HG03159 (cell line): Measurements from ENCODE around the gene EBP.

Experiments used
- ATAC-seq: cut with Tn5 transposase; IDR thresholded peaks from one replicate; pipeline ENCODE4 v1.9.1; 2021; ENCODE audit warnings: mild to moderate bottlenecking, moderate library complexity; ENCODE audit not compliant: unreplicated experiment

The EBP gene

GRCh38 chrX:48521353-48522243 lies at the start of gene EBP:
EBP (plus strand) TSS chrX:48521808; CDS start chrX:48523772, 1,964 bp downstream.
- peak; percentile 94 for ATAC-seq

DNA sequence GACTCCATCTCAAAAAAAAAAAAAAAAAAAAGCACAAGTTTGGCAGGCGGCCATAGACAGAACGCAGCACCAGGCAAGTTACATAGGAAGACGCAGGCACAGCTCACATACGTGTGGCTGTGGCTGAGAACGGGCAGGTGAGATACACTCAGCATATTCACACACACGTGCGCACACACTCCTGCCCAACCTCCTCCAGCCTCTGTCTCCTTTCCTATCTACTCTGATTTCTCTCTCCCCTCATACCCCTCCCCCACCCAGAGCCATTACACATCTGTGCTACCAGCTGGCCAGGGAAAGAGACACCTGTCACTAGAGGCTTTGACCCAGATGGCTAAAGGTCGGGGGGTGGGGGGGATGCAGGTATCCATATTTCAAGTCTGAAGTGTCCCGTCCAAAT lies 49.4 kb upstream of the EBP start:
- ATAC-seq: no peak

DNA sequence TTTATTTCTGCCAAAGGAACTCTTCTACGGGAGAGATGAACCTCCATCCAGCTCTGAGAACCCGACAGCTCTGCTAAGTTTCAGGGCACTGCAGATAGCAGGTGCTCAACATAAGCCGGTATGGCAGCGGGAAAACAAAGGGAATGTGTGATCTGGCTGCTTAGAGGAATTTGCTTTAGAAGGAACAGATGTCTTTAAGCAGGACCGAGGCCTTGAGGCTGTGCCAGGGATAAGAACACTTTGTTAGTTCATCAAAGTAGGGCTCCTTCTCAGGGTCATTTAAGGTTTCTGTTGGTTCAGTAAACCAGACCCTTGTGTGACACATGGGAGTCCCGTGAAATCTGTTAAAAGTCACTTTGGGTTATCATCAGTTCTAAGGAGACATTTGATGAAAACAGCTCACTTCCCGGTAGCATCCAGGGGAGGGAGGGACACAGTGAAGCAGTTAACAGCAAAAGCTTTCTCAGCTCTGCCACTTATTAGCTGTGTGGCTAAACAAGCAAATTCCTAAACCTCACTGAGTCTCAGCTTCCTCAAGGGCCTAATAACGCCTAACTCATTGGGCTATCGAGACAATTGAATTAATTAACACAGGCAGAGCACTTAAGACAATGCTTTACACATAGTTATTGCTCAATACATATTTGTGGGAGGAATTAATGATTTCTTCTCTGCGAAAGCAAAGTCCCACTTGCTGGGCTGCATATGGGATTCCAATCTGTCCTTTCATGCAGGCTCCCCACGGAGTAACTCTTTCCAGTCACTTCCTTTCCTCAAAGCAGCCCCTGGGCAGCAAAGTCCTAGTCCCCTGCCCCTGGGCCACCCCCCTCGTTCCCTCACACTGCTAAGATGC lies 48.5 kb upstream of the EBP start:
- no peak for ATAC-seq

DNA sequence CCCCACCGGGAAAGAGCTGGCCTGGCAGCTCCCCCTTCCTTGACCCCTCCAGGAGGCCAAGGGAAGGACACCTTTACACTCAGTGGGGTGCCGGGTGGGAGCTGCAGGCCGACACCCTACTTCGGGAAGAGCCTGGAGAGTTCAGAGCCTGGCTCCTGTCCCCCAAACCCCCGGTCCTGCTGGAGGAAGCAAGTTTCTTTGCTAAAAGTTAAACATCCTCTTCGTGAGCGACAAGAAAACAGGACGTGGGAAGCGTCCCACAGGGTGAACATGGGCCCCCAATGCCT lies 48.0 kb upstream of the EBP start:
- ATAC-seq: no peak

GRCh38 chrX:48474127-48474526 lies 47.5 kb upstream of the EBP start:
- ATAC-seq: no peak

- ATAC-seq: no peak
Observed at GRCh38 chrX:48474581-48474980, 47.0 kb upstream of the EBP start.

GRCh38 chrX:48475296-48475695 lies 46.3 kb upstream of the EBP start:
- ATAC-seq: no peak

DNA sequence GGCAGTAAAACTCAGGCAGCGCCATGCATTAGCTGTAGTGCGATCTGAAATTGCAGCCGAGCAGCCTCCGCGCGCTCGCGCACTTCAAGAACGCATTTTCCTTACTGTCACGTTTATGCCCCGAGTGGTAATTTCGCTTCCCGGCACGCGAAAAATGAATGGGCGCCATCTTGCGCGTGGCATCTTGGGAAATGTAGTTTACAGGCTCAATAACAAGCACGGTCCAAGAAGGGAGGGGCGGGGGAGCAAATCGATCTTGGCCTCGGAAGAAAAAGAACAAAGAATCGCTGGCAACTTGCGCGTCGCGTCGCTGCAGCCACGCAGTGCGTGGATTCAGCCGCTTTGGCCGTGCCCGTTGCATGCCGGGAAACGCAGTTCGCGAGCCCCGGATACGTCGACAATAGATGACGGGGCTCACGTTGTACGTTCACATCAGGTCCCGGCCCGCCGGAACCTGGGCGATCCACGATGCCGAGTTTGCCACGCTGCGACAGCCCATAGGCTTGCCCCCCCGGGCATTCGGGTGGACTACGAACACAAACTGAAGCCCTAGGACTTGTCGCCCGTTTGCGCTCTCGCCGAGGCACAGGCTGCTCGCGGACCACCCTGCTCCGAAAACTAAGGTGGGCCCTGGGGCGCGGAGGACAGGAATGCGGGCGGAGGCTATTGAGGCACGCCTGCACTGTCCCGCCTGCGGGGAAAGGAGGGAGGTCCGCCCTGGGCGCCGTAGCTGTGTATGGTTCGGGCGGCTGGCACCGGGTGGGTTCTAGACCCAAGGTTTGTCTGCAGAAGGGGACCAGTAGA lies 45.6 kb upstream of the EBP start, which contains the start of gene FTSJ1:
TSS of gene FTSJ1 (plus strand) at position 426 of the 804 bp plus-strand sequence. CDS start 1,849 bp downstream, outside the sequence.
- peak; percentile 83 for ATAC-seq

DNA sequence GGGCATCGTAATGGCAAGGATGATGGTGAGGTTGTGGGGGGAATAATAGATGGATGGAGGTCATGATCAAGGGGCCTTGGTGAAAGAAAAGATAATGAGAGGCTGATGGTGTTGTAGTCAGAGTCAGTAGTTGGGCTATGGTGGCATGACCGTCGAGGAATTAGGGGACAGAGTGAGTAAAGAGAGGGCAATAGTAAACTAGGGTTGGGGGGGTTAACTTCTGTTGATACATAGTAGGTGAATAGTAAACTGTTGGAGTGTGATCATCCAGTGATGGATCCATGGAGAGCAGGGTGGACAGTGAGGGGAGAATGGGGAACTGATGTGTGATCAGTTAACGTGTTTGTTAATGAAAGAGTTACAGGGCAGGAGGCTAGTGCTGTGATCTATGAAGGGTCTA lies 44.7 kb upstream of the EBP start:
- ATAC-seq: no peak

GRCh38 chrX:48477960-48478755 lies 43.5 kb upstream of the EBP start:
- ATAC-seq: no peak

DNA sequence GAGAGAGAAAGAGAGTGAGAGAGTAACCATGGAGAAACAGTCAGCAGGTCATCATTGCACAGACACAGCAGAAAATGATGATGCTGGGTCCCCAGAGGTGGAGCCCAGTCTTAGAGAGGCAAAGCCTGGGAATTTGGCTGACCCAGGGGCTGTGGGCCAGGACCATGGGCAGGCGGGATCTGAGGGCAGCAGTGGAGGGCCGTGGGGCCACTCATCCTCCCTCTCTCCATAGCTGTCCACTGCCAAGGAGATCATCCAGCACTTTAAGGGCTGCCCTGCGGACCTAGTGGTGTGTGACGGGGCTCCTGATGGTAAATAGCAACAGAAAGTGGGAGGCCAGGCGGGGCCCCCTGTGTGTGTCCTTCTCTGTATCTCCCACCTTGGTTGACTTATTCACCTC lies 42.8 kb upstream of the EBP start:
- ATAC-seq: no peak

GRCh38 chrX:48480142-48480541 lies 41.5 kb upstream of the EBP start:
- ATAC-seq: no peak

DNA sequence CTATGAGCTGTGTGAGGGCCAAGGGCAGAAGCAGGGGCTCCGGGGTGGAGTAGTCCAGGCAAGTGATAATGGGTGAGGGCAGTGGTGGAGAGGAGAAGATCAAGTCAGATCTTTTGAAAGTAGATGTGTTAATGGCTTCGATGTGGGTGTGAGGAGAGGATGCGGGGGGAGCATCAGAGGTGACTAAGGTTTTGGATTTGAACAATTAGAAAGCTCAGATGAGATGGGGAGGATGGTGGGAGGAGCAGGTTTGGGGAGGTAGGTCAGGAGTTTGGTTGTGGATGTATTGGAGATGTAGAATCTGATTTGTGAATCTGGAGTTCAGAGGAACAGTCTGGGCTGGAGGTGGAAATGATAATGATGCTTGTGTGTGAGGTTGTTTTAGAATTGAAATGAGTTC lies 41.0 kb upstream of the EBP start:
- ATAC-seq: no peak

GRCh38 chrX:48482526-48482925 lies 39.1 kb upstream of the EBP start:
- no peak for ATAC-seq

DNA sequence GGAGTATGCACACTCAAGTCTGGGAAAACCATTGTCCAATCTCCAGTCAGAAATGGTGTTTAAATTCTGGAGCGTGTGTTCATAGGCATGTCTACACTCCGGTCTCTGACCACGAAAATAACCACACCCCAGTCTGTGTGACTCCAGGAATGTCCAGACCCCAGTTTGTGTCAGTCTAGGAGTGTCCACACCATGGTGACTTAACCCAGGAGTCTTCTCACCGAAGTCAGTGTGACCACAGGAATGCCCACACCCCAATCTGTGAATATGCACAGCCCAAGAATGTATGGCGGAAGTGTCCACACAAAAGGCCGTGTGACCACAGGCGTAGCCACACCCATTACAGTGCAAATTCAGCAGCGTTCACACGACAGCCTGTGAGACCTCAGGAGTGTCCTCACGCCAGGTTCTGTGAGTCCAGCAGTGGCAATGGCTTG lies 34.2 kb upstream of the EBP start:
- no peak for ATAC-seq

DNA sequence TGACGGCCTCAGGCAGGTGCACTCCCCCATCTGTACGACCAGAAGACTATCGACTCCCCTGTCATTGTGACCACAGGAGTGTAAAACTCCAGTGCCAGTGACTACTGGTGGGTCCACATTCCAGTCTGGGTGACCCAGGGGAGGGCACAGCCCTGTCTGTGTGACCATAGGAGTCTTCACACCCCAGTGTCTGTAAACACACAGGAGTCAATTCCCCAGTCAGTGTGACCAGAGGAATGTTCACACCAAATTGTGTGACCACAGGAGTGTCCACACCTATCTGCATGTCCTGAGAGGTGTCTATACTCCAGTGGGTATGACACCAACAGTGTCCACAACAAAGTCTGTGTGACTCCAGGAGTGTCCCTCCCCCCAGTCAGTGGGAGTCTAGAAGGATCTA lies 33.6 kb upstream of the EBP start:
- ATAC-seq: no peak

DNA sequence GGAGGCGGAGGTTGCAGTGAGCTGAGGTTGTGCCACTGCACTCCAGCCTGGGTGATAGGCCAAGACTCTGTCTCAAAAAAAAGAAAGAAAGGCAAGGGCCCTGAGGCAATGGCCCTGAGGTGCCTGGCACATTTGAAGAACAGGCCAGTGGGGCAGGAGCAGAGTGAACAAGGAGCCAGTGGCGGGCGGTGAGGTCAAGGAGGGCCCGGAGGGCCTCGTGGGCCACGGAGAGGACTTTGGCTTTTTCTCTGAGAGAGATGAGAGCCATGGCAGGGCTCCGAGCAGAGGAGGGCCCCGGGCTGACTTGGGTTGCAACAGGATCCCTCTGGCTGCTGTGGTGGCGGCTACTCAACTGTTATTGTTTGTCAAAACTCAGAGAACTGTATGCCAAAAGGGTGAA lies 32.3 kb upstream of the EBP start:
- no peak for ATAC-seq

GRCh38 chrX:48489892-48490291 lies 31.7 kb upstream of the EBP start:
- ATAC-seq: no peak

DNA sequence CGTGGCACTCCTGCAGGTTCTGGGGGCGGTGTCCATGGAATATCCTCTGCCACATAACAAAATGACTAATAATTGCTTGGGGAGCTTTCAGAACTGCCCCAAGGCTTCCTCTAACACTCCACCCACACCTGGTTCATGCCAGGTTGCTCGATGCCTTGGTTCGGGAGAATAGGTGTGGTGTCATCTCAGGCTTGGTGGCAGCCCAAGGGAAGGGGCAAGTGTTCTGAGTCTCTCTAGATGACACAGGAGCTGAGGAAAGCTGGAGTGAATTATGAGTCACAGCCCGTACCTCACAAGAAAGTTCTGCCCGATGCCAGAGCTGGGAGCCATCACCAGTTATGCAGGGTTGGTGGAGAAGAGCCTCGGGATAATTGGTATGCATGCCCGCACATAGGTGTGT lies 30.9 kb upstream of the EBP start:
- no peak for ATAC-seq

- ATAC-seq: no peak
Observed at GRCh38 chrX:48491809-48492208, 29.8 kb upstream of the EBP start.
